Measurements from ENCODE around the gene ING1. TPM values are rescaled to one million over a fixed set of nuclear protein-coding genes. Genes with fewer than 3 reads are reported as not detected.

ING1 gene
- total and polyA plus RNA-seq, 2 donors from 2014 or later = 7.8 to 12.4 TPM

GRCh38 chr13:110757296-110757695 lies 43.8 kb downstream of the ING1 start:
- Histone ChIP-seq H3K27ac (ENCODE audit: low read depth in 2 of 2, low read length in 2 of 2) (no peak overlapping the region), H3K4me1 (ENCODE audit: control insufficient read depth in 2 of 3, insufficient read depth in 2 of 3, low read depth in 1 of 3, low read length in 3 of 3) (no peaks in the 10 kb centered on the region), H3K36me3 (ENCODE audit: control insufficient read depth in 2 of 3, insufficient read depth in 3 of 3, low read length in 3 of 3) (no peaks in the 10 kb centered on the region), H3K4me3 (ENCODE audit: low read length in 3 of 3) (no peak overlapping the region), H3K9me3 (ENCODE audit: control insufficient read depth in 2 of 3, insufficient read depth in 1 of 3, low read length in 3 of 3) (no peaks in the 10 kb centered on the region), H3K27me3 (ENCODE audit: control insufficient read depth, insufficient read depth, low read length) (no peaks in the 10 kb centered on the region), H3K9ac (ENCODE audit: low read length in 3 of 3) (no peak overlapping the region)
- FAIRE-seq (no peak), DNase-seq (no peak)
- TF ChIP-seq, protein P1, sequence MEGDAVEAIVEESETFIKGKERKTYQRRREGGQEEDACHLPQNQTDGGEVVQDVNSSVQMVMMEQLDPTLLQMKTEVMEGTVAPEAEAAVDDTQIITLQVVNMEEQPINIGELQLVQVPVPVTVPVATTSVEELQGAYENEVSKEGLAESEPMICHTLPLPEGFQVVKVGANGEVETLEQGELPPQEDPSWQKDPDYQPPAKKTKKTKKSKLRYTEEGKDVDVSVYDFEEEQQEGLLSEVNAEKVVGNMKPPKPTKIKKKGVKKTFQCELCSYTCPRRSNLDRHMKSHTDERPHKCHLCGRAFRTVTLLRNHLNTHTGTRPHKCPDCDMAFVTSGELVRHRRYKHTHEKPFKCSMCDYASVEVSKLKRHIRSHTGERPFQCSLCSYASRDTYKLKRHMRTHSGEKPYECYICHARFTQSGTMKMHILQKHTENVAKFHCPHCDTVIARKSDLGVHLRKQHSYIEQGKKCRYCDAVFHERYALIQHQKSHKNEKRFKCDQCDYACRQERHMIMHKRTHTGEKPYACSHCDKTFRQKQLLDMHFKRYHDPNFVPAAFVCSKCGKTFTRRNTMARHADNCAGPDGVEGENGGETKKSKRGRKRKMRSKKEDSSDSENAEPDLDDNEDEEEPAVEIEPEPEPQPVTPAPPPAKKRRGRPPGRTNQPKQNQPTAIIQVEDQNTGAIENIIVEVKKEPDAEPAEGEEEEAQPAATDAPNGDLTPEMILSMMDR (IDR thresholded peaks at IDR 0.05; ENCODE audit: borderline replicate concordance, extremely low read depth, insufficient read depth) = no peak
- intact Hi-C loops (cut with DNase I) = no loop called here

DNA sequence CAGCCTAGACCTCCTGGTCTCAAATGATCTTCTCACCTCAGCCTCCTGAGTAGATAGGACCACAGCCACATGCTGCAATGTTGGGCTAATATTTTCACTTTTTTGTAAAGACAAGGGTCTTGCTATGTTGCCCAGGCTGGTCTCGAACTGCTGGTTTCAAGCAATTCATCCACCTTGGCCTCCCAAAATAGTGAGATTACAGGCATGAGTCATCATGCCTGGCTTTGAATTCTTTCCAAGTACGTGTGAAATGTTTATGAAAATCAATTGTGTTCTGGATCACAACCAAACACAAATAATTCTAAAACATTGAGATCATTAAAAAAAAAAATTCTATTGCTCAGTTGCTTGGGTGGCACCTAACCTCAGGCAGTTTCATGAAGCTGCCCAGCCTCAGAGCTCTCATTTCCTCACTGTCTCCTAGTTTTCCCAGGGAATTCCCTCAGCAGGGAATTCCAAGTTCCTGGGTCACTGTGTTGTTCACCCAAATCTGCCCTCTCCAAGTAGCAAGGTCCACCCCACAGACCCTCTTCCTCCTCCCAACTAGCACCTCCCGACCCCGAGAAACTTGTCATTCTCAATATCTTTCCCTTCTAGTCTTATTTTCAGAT lies 44.8 kb downstream of the ING1 start:
- Histone ChIP-seq H3K9ac (ENCODE audit: low read length in 3 of 3) (no peak overlapping the region), H3K4me1 (ENCODE audit: control insufficient read depth in 2 of 3, insufficient read depth in 2 of 3, low read depth in 1 of 3, low read length in 3 of 3) (no peaks in the 10 kb centered on the region), H3K4me3 (ENCODE audit: low read length in 3 of 3) (no peak overlapping the region), H3K36me3 (ENCODE audit: control insufficient read depth in 2 of 3, insufficient read depth in 3 of 3, low read length in 3 of 3) (no peaks in the 10 kb centered on the region), H3K27ac (ENCODE audit: low read depth in 2 of 2, low read length in 2 of 2) (no peak overlapping the region), H3K27me3 (ENCODE audit: control insufficient read depth, insufficient read depth, low read length) (no peaks in the 10 kb centered on the region), H3K9me3 (ENCODE audit: control insufficient read depth in 2 of 3, insufficient read depth in 1 of 3, low read length in 3 of 3) (no peaks in the 10 kb centered on the region)
- TF ChIP-seq, protein P1 (IDR thresholded peaks at IDR 0.05; ENCODE audit: borderline replicate concordance, extremely low read depth, insufficient read depth) = no peak
- FAIRE-seq (no peak), DNase-seq (no peak)
- intact Hi-C loops (cut with DNase I) = no loop called here

GRCh38 chr13:110759710-110760109 lies 46.2 kb downstream of the ING1 start:
- DNase-seq = no peak
- H3K4me3 ChIP-seq (ENCODE audit: low read length in 3 of 3) = no peak overlapping the region
- H3K36me3 ChIP-seq (ENCODE audit: control insufficient read depth in 2 of 3, insufficient read depth in 3 of 3, low read length in 3 of 3) = no peaks in the 10 kb centered on the region
- no peaks in the 10 kb centered on the region for H3K27me3 ChIP-seq (ENCODE audit: control insufficient read depth, insufficient read depth, low read length)
- no peak for FAIRE-seq
- intact Hi-C loops (cut with DNase I) = no loop called here
- H3K4me1 ChIP-seq (ENCODE audit: control insufficient read depth in 2 of 3, insufficient read depth in 2 of 3, low read depth in 1 of 3, low read length in 3 of 3) = no peaks in the 10 kb centered on the region
- H3K27ac ChIP-seq (ENCODE audit: low read depth in 2 of 2, low read length in 2 of 2) = no peak overlapping the region
- H3K9me3 ChIP-seq (ENCODE audit: control insufficient read depth in 2 of 3, insufficient read depth in 1 of 3, low read length in 3 of 3) = no peaks in the 10 kb centered on the region
- TF ChIP-seq, protein P1 (IDR thresholded peaks at IDR 0.05; ENCODE audit: borderline replicate concordance, extremely low read depth, insufficient read depth) = no peak
- no peak overlapping the region for H3K9ac ChIP-seq (ENCODE audit: low read length in 3 of 3)

- H3K9ac ChIP-seq (ENCODE audit: low read length in 3 of 3) = no peak overlapping the region
- no peak overlapping the region for H3K27ac ChIP-seq (ENCODE audit: low read depth in 2 of 2, low read length in 2 of 2)
- TF ChIP-seq, protein P1 (IDR thresholded peaks at IDR 0.05; ENCODE audit: borderline replicate concordance, extremely low read depth, insufficient read depth) = no peak
- DNase-seq (no peak), FAIRE-seq (no peak)
- no peaks in the 10 kb centered on the region for H3K4me1 ChIP-seq (ENCODE audit: control insufficient read depth in 2 of 3, insufficient read depth in 2 of 3, low read depth in 1 of 3, low read length in 3 of 3)
- no peaks in the 10 kb centered on the region for H3K9me3 ChIP-seq (ENCODE audit: control insufficient read depth in 2 of 3, insufficient read depth in 1 of 3, low read length in 3 of 3)
- intact Hi-C loops (cut with DNase I) = no loop called here
- H3K36me3 ChIP-seq (ENCODE audit: control insufficient read depth in 2 of 3, insufficient read depth in 3 of 3, low read length in 3 of 3) = no peaks in the 10 kb centered on the region
- no peaks in the 10 kb centered on the region for H3K27me3 ChIP-seq (ENCODE audit: control insufficient read depth, insufficient read depth, low read length)
- H3K4me3 ChIP-seq (ENCODE audit: low read length in 3 of 3) = no peak overlapping the region
Observed at GRCh38 chr13:110760611-110761010, 47.1 kb downstream of the ING1 start.
